GM04504 (cell line): ENCODE results near the gene SLC2A13.
"Not testable (repeated sequence)": the region's sequence is repeated elsewhere in the genome, so short reads cannot be mapped to it uniquely, and the experiment has no call there.

Source experiments
- DNase-seq: peaks from one replicate; pipeline ENCODE4 v3.0.0-alpha.2; 2012; ENCODE audit warnings: low read depth

SLC2A13 gene

DNA sequence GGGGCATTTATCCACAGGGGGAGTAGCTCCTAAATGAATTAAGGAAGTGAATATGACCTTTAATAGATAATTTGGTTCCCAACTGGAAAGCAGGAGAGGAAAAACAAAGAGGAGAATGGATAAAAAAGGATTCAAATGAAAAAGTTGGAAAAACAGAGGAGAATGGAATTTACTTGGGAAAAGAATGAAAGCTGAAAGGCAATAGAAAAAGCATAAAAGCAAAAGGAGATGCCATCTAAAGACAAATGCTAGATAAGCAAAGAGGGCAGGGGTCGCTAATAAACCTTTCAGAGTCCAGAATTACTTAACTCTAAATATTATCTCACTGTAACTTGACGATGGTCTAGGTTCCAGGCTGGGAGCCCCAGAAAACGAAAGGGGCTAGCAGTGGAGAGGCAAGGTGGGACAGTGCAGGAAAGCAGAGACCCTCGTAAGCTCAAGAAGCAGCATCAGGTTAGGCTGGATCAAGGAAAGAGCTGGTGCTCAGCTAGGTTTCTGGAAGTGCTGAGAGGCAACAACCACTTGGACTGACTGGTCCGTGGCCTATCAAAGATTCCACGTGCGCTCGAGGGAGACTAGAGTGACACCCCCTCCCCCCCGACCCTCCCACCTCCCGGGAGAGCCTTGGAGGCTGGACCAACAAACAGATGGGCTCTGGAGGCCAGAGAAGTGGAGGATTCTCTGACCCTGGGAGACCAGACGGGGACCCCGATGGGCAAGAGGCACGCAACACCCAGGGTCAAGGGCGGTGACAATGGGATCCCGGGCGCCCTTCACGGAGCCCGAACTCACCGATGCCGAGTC lies 1.2 kb downstream of the SLC2A13 start:
- no peak for DNase-seq

- DNase-seq: no peak
Measured at GRCh38 chr12:40103043-40103442, 2.8 kb downstream of the SLC2A13 start.

DNA sequence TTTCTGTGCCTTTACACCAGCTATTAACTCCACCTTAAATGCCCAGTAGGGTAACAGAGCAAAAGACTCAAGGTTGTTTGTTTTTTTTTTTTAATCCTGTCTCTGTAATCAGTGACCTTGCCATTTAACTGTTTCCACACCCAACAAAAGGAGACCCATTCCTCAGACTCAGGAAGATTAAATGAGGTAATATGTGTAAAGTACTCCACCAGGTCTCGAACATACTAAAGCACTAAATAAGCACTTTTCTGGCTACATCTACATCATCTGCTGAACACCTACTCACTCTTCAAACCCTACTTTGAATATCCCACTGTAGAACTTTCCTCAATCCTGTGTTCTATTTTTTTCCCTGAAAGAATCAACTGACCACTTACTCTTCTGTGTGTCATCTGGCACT lies 4.1 kb downstream of the SLC2A13 start:
- DNase-seq: no peak

DNA sequence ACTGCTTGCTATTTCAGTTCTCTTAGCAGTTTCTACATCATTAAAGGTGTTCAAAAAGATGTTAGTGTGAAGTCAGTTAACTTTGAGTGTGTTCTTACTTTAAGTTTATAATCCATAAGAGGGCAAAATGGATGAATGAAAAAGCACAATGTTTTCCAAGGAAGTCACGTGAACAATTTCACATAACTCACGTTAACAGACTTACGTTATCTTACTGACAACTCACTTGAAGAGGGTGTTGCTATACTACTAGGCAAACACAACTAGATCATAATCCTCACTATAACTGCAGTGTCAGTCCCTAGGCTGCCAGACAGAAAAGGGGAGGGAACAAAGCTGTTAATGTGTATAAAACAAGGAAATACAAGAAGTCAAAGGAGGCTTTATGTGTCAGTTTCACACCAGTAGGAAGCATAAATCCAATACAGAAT lies 6.4 kb downstream of the SLC2A13 start:
- DNase-seq: no peak

DNA sequence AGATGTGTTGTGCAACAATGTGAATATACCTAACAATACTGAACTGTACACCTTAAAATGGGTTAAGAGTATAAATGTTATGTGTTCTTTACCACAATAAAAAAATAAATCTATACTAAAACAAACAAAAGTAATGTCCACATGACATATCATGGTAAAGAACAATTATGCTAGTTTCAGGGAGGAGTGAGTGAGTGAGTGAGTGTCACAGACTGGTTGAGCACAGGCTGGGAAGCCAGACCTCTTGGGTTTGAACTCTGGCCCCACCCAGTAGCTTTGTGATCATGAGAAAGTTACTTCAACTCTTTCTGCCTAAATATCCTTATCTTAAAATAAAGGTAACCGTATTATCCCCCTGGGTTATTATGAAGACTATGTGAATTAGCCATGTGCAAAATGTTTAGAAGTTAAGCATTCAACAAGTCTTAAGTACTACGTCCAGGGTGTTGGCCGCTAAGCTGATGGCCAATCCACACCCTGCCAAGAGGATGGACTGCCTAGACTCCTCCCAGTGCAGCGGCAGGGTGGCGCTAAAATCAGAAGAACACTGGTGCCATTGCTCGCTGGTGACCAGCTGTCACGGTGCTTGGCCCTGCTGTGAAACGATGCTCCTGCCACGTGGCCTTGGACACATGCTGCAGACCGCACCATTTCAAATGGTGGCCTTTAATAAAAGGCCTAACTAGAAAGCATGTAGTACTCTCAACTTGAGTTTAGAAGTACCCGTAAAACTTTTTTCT lies 7.3 kb downstream of the SLC2A13 start:
- no peak for DNase-seq

- DNase-seq: no peak
Measured at GRCh38 chr12:40093512-40093911, 12.4 kb downstream of the SLC2A13 start.

- no peak for DNase-seq
Measured at GRCh38 chr12:40086471-40086870, 19.4 kb downstream of the SLC2A13 start.

- DNase-seq: no peak
Measured at GRCh38 chr12:40078266-40078665, 27.6 kb downstream of the SLC2A13 start.

- no peak for DNase-seq
Measured at GRCh38 chr12:40075458-40075857, 30.4 kb downstream of the SLC2A13 start.

- DNase-seq: no peak
Measured at GRCh38 chr12:40068416-40068815, 37.5 kb downstream of the SLC2A13 start.

GRCh38 chr12:40065636-40066035 lies 40.2 kb downstream of the SLC2A13 start:
- DNase-seq: no peak

GRCh38 chr12:40063414-40063813 lies 42.5 kb downstream of the SLC2A13 start:
- DNase-seq: peak; percentile 28

GRCh38 chr12:40058721-40059190 lies 47.1 kb downstream of the SLC2A13 start:
- no peak for DNase-seq

DNA sequence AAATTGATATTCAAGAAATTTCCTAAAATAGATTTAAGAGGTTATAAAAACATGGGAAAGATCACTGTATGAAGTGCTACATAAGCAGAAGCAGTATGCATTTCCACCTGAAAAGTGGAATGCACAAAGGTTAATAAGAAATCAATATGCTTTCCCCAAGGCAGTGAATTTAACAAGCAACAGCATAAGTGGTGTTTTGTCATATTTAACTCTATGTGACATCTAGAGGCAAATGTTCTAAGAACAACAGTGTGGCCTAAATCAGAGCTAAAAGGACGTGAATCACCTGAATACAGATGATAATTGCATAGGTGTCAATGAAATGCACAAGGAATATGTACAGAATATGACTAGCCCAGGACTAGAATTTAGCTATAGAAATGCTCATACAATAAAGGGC lies 49.5 kb downstream of the SLC2A13 start:
- DNase-seq: no peak

DNA sequence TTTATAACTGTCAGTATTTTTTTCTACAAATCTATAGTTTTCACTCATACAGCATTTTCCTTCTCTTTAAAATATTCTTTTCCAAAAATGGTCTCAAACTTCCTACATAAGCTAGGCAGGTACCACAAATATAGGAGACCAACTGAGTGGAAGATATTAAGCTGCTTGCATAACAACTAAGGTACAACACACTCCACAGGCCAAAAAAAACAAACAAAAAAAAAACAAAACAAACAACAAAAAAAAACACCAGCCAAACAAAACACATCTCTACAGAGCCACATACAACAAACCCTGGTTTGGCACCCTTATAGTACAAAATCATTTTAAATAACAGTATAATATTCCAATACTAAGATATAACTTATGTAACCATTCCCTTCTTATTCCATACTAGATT lies 50.1 kb downstream of the SLC2A13 start:
- DNase-seq: no peak

DNA sequence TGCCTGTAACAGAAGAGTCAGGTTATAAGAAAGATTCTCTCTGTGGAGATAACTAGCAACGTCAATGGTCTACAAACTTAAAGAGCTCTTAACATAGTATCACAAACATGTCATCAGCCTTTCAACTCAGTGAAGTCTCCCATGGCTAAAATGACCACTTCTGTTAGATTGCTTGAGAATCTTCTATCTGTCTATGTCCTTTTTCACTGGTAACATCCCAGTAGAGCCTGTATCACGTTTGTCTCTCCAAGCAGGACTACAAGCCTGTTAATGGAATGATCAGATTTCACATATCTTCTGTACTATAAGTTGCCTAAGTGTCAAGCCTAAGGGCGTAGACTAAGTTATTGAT lies 50.7 kb downstream of the SLC2A13 start:
- no peak for DNase-seq

DNA sequence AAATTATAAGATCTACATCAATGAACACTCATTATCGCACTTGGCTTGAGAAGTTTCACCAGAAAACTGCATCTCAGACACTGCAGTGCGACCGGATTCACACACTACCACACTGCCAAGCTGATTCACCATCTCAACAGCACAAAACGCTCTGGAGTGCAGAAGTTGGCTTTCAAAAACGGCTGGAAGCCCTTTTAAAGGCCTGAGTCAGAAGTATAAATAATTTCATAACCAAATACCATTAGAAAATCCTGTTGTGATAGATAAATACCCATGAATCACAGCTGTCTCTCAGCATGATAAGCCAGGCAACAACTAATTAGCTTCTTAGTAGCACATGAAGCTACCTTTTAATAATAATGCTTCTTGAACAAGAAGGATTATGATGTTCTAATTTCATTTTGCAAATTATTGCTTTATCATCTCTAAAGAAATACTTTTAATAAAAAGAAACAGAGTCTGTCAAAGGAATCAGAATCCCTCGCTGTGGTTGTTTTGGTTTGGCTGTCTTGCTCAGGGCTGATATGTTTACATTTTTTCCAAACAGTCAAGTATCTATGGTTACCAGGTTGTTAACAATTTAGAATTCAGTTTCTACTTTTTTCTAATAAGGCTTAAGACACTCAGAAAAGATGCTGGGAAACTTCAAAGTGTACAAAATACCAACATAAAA lies 51.2 kb downstream of the SLC2A13 start:
- DNase-seq: peak; percentile 65

DNA sequence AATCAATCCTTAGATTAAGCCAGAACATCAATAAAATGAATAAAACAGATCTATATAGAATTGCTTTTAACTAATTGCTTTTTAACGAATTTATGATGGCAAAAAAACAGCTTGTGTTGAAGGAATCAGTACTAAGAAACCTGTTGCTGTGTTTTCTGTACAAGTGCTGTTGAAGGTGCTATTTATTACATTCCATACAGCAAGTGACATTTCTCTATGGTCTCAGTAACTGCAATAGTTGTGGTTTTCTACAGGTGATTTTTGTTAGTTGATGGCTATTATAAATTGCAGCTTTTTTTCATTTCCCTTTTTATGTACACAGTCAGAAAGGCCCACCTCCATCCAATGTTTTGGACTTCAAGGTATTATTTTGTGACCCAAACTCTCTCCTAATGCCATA lies 56.6 kb downstream of the SLC2A13 start:
- DNase-seq: no peak

DNA sequence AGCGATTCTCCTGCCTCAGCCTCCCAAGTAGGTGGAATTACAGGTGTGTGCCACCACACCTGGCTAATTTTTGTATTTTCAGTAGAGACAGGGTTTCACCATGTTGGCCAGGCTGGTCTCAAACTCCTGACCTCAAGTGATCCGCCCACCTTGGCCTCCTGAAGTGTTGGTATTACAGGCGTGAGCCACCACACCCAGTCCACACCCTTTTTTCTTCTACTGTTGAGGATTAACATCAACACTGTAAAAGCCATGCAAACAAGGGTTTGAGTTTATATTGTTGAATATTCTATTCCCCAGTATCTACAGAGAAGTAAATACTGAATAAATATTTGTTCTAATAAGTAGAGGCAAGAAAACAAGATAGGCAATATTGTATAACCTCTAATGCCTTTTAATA lies 58.9 kb downstream of the SLC2A13 start:
- DNase-seq: not testable (repeated sequence)

- no peak for DNase-seq
Measured at GRCh38 chr12:40045656-40046055, 60.2 kb downstream of the SLC2A13 start.

GRCh38 chr12:40044396-40044795 lies 61.5 kb downstream of the SLC2A13 start:
- no peak for DNase-seq

GRCh38 chr12:40039598-40039997 lies 66.3 kb downstream of the SLC2A13 start:
- DNase-seq: no peak

GRCh38 chr12:40038619-40039018 lies 67.3 kb downstream of the SLC2A13 start:
- DNase-seq: no peak
